Mammary epithelial cell (primary cell): ENCODE measurements around the gene GALNTL6.

ENCODE experiments used
- CTCF ChIP-seq, 2 donors: IDR thresholded peaks in 1 of 2; conservative IDR thresholded peaks in 1 of 2; 2 replicates each; pipeline ENCODE4 v1.5.1; 2011 to 2012; ENCODE audit warnings: inconsistent platforms in 2 of 2, low read length in 2 of 2, mild to moderate bottlenecking in 2 of 2, control low read depth in 1 of 2, low read depth in 1 of 2; ENCODE audit not compliant: insufficient read depth in 1 of 2; ENCODE audit errors: extremely low read depth in 1 of 2
- EZH2 ChIP-seq: IDR thresholded peaks from 2 replicates; pipeline ENCODE4 v1.6.1; 2012; ENCODE audit warnings: low read length, inconsistent platforms, borderline replicate concordance

- TF ChIP-seq CTCF (conservative IDR thresholded peaks at IDR 0.05 in 1 of 2, IDR thresholded peaks at IDR 0.05 in 1 of 2; ENCODE audit: extremely low read depth in 1 of 2, insufficient read depth in 1 of 2, low read depth in 1 of 2, low read length in 2 of 2) = no peak
- TF ChIP-seq EZH2 = no peak
These were observed 1037.6 kb downstream of the GALNTL6 start for GRCh38 chr4:172850838-172851237.
